IMR-90 (cell line): Measurements from ENCODE around the gene HOXA3.

Source experiments
- CHD1 ChIP-seq: IDR thresholded peaks from 2 replicates; pipeline ENCODE4 v1.6.1; 2012; ENCODE audit warnings: low read depth, low read length, improper control_type of control experiment
- POLR2A ChIP-seq: IDR thresholded peaks from 2 replicates; pipeline ENCODE4 v1.6.1; 2012; ENCODE audit warnings: mild to moderate bottlenecking, low read depth, low read length
- USF2 ChIP-seq: fragments of 150-350 bp; IDR thresholded peaks from 2 replicates; pipeline ENCODE4 v1.6.1; 2017; ENCODE audit warnings: mild to moderate bottlenecking, antibody characterized with exemption, low read length, low read depth
- TF ChIP-seq, protein P1 (sequence below): fragments of 150-350 bp; IDR thresholded peaks from 2 replicates; pipeline ENCODE4 v1.6.1; 2016; ENCODE audit warnings: low read depth, mild to moderate bottlenecking, low read length, moderate library complexity, borderline replicate concordance
- TF ChIP-seq, protein P2 (sequence below): conservative IDR thresholded peaks from 2 replicates; pipeline ENCODE4 v1.5.1; 2012; ENCODE audit warnings: mild to moderate bottlenecking, low read depth, low read length, improper control_type of control experiment

DNA sequence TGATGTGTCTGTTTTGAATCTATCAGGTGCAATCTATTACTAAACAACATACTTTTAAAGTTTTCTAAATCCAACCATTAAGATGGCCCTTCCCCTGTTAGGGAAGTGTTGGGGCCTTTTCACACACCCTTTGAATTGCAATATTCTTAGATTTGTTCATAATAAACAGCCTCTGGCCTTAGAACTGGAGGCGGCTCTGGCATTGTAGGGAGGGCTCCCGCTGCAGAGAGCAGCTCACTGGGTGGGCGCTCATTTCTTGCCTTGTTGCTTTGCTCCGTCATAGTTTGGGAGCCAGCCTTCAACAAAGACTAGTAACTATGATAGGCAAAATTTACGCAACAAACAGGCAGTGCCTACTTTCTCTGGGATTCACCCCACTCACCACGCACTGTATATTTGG lies 26.0 kb upstream of the HOXA3 start:
- TF ChIP-seq, protein P1, sequence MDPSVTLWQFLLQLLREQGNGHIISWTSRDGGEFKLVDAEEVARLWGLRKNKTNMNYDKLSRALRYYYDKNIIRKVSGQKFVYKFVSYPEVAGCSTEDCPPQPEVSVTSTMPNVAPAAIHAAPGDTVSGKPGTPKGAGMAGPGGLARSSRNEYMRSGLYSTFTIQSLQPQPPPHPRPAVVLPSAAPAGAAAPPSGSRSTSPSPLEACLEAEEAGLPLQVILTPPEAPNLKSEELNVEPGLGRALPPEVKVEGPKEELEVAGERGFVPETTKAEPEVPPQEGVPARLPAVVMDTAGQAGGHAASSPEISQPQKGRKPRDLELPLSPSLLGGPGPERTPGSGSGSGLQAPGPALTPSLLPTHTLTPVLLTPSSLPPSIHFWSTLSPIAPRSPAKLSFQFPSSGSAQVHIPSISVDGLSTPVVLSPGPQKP: no peak
- TF ChIP-seq, protein P2, sequence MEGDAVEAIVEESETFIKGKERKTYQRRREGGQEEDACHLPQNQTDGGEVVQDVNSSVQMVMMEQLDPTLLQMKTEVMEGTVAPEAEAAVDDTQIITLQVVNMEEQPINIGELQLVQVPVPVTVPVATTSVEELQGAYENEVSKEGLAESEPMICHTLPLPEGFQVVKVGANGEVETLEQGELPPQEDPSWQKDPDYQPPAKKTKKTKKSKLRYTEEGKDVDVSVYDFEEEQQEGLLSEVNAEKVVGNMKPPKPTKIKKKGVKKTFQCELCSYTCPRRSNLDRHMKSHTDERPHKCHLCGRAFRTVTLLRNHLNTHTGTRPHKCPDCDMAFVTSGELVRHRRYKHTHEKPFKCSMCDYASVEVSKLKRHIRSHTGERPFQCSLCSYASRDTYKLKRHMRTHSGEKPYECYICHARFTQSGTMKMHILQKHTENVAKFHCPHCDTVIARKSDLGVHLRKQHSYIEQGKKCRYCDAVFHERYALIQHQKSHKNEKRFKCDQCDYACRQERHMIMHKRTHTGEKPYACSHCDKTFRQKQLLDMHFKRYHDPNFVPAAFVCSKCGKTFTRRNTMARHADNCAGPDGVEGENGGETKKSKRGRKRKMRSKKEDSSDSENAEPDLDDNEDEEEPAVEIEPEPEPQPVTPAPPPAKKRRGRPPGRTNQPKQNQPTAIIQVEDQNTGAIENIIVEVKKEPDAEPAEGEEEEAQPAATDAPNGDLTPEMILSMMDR: no peak
- TF ChIP-seq CHD1 (no peak), POLR2A (no peak), USF2 (no peak)
